H1 (cell line): ENCODE measurements around the gene FGGY. TPM values are rescaled to one million over a fixed set of nuclear protein-coding genes. Genes with fewer than 3 reads are reported as not detected.

Experiments
- ASH2L ChIP-seq: fragments of 200-600, 300-600 bp; sonication (generic); IDR thresholded peaks from one replicate; pipeline ENCODE4 v1.7.1; 2017; ENCODE audit warnings: low read length
- BACH1 ChIP-seq: IDR thresholded peaks from 2 replicates; pipeline ENCODE4 v1.6.1; 2012; ENCODE audit warnings: low read length, improper control_type of control experiment
- BRCA1 ChIP-seq: IDR thresholded peaks from 2 replicates; pipeline ENCODE4 v1.6.1; 2012; ENCODE audit warnings: low read depth, low read length, improper control_type of control experiment
- RXRA ChIP-seq: IDR thresholded peaks from 2 replicates; pipeline ENCODE4 v1.6.1; 2011; ENCODE audit warnings: low read depth, mild to moderate bottlenecking, low read length, moderate library complexity; ENCODE audit not compliant: insufficient read depth
- SP2 ChIP-seq: IDR thresholded peaks from 2 replicates; pipeline ENCODE4 v1.6.1; 2012; ENCODE audit warnings: mild to moderate bottlenecking, low read length, inconsistent platforms
- SP4 ChIP-seq: IDR thresholded peaks from 2 replicates; pipeline ENCODE4 v1.6.1; 2012; ENCODE audit warnings: low read length, inconsistent platforms
- SUZ12 ChIP-seq: fragments of 200-600 bp; sonication (generic); IDR thresholded peaks from 2 replicates; pipeline ENCODE4 v1.6.1; 2012; ENCODE audit warnings: mild to moderate bottlenecking, inconsistent platforms, low read length, moderate library complexity, mixed read lengths
- TCF12 ChIP-seq: IDR thresholded peaks from 2 replicates; pipeline ENCODE4 v1.6.1; 2011; ENCODE audit warnings: low read depth, mild to moderate bottlenecking, low read length
- polyA plus RNA-seq, 7 experiments: library from polyadenylated mRNA; depleted of rRNA in 3 of 7; stranded (reverse) in 5 of 7; unstranded in 2 of 7; fragments of >200 nt in 5 of 7; fragments of 200-250 nt in 2 of 7; gene quantifications; 1 replicate in 5 of 7; 2 replicates in 1 of 7; 4 replicates in 1 of 7; pipeline versions ENCODE4 v1.2.1 to v1.2.3, GENCODE V29; 2011 to 2013; ENCODE audit warnings: missing spikeins in 2 of 7, mixed read lengths in 2 of 7
- total RNA-seq: library from RNA; stranded (reverse); fragmentation: NEBNext Ultra II Directional; extraction: Animal tissue kit (Norgen Biotek cat#: 25700); gene quantifications from 2 replicates; pipeline ENCODE4 v1.2.1, GENCODE V29; 2021

FGGY gene
- total and polyA plus RNA-seq, 2 of the 8 experiments (the other 6 are each of a cell fraction or from before 2014, with no cell fraction given) = 10.3 to 12.5 TPM

DNA sequence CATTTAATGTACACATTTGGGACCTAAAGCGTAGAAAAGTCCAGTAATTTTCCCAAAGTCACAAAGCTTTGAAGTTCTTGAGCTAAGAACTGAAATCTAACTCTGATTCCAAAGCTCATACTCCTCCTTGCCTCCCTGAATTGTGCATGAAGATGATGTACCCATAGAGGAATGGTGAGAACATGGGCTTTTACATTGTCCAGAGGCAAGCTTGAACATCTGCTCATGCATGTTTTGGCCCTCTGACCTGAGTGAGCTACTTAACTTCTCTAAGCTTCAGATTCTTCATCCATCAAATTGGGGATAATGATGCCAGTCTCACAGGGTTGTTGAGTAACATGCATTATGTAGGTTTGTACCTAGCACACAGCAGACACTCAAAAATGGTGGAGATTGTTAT, 259.5 kb downstream of the FGGY start (continued):
- TF ChIP-seq SUZ12 (no peak), BACH1 (no peak), ASH2L (no peak), SP2 (no peak), TCF12 (no peak), BRCA1 (no peak), SP4 (no peak), RXRA (no peak)
